WTC11 (cell line): ENCODE measurements around the gene ZNF827.

Experiments used
- ATF2 ChIP-seq: sonication (generic); formaldehyde crosslinking; IDR thresholded peaks from 2 replicates; pipeline ENCODE4 v1.8.1; 2022; ENCODE audit warnings: low read depth, missing genetic modification reagents, borderline replicate concordance
- CREB1 ChIP-seq: sonication (generic); formaldehyde crosslinking; IDR thresholded peaks from 2 replicates; pipeline ENCODE4 v1.8.0; 2023; ENCODE audit warnings: mild to moderate bottlenecking, missing genetic modification reagents
- CTCF ChIP-seq: fragments of 200-600 bp; IDR thresholded peaks from 2 replicates; pipeline ENCODE4 v1.8.0; 2022; ENCODE audit warnings: antibody characterized with exemption
- E2F4 ChIP-seq: sonication (generic); formaldehyde crosslinking; IDR thresholded peaks from 2 replicates; pipeline ENCODE4 v1.8.1; 2022; ENCODE audit warnings: low read depth, mild to moderate bottlenecking, moderate library complexity, missing genetic modification reagents, borderline replicate concordance
- IRF1 ChIP-seq: sonication (generic); formaldehyde crosslinking; IDR thresholded peaks from 2 replicates; pipeline ENCODE4 v1.8.0; 2023; ENCODE audit warnings: missing genetic modification reagents
- MAX ChIP-seq: sonication (generic); formaldehyde crosslinking; IDR thresholded peaks from 2 replicates; pipeline ENCODE4 v1.8.0; 2022; ENCODE audit warnings: mild to moderate bottlenecking, missing genetic modification reagents
- SP1 ChIP-seq: sonication (generic); formaldehyde crosslinking; conservative IDR thresholded peaks from 2 replicates; pipeline ENCODE4 v1.8.1; 2022; ENCODE audit warnings: missing genetic modification reagents
- USF2 ChIP-seq: sonication (generic); formaldehyde crosslinking; IDR thresholded peaks from 2 replicates; pipeline ENCODE4 v1.8.1; 2023; ENCODE audit warnings: mild to moderate bottlenecking, missing genetic modification reagents, moderate library complexity
- ZBTB21 ChIP-seq: sonication (generic); formaldehyde crosslinking; IDR thresholded peaks from 2 replicates; pipeline ENCODE4 v1.8.1; 2023; ENCODE audit warnings: mild to moderate bottlenecking, missing genetic modification reagents, borderline replicate concordance
- ZBTB43 ChIP-seq: sonication (generic); formaldehyde crosslinking; IDR thresholded peaks from 2 replicates; pipeline ENCODE4 v1.8.1; 2023; ENCODE audit warnings: mild to moderate bottlenecking, missing genetic modification reagents
- ZNF121 ChIP-seq: sonication (generic); formaldehyde crosslinking; IDR thresholded peaks from 2 replicates; pipeline ENCODE4 v1.8.0; 2023; ENCODE audit warnings: missing genetic modification reagents
- ZNF263 ChIP-seq: sonication (generic); formaldehyde crosslinking; IDR thresholded peaks from 2 replicates; pipeline ENCODE4 v1.8.1; 2022; ENCODE audit warnings: low read depth, mild to moderate bottlenecking, moderate library complexity, missing genetic modification reagents
- ZNF416 ChIP-seq: fragments of 250-450 bp; sonication (Bioruptor Pico); IDR thresholded peaks from 2 replicates; pipeline ENCODE4 v1.9.0; 2021; ENCODE audit warnings: mild to moderate bottlenecking, inconsistent platforms
- ZSCAN18 ChIP-seq: fragments of 250-450 bp; sonication (Bioruptor Pico); IDR thresholded peaks from 2 replicates; pipeline ENCODE4 v2.1.2; 2022; ENCODE audit warnings: mild to moderate bottlenecking, moderate library complexity

GRCh38 chr4:145868637-145869409 lies 69.8 kb downstream of the ZNF827 start:
- TF ChIP-seq IRF1 (CRISPR knock-in tag) (no peak), CTCF (no peak), ZNF121 (CRISPR knock-in tag) (no peak), ZBTB43 (no peak), CREB1 (CRISPR knock-in tag) (no peak), SP1 (no peak), ZNF263 (no peak), ZBTB21 (no peak), E2F4 (CRISPR knock-in tag) (no peak), ATF2 (CRISPR knock-in tag) (no peak), ZNF416 (no peak), MAX (CRISPR knock-in tag) (no peak), USF2 (CRISPR knock-in tag) (no peak), ZSCAN18 (CRISPR knock-in tag) (no peak)
